Stimulated activated CD8-positive, alpha-beta memory T cell treated with anti-CD3 and anti-CD28 coated beads, Interleukin-2, amount 100 ng/mL, for 1 hour (primary cell): ENCODE data around the gene GUCY2D.

ENCODE experiments used
- DNase-seq, 2 donors: peaks; one replicate each; pipeline ENCODE4 v3.0.0-alpha.2; 2020; ENCODE audit warnings: low read depth in 2 of 2

GUCY2D gene

DNA sequence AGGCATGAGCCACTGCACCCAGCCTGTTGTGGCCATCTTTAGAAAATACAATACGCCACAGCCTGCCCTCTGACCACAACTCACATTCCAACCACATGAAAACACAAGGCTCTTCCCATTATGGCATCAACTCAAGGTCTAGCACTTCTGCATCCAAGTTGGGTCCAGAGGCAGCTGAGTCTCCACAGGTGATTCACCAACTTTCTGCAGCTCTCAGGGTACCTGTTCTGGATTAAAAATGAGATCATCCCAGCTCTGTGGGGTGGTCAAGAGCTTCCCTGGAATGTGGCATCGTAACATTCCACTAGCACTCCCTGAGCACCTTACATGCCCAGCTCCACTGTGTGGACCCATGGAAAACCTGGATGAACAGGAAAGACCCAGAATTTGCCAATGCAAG lies 9.9 kb upstream of the GUCY2D start:
- no peak for DNase-seq

DNA sequence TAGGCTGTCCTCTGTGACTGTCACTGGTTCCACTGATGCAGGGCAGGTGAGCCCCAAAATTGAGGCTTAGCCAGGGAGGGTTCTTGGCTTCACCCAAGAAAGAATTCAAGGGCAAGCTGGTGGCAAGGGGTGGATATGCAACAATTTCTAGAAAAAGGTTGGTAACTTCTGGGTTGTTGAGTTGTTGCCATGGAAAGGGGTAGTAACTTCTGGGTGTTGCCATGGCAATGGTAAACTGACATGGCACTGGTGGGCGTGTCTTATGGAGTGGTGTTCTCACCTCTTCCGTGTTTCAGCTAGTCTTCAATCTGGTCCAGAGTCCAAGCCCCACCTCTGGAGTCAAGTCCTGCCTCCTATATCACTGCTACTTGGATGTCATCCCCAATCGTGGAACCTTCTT lies 9.5 kb upstream of the GUCY2D start:
- DNase-seq, result no peak

DNA sequence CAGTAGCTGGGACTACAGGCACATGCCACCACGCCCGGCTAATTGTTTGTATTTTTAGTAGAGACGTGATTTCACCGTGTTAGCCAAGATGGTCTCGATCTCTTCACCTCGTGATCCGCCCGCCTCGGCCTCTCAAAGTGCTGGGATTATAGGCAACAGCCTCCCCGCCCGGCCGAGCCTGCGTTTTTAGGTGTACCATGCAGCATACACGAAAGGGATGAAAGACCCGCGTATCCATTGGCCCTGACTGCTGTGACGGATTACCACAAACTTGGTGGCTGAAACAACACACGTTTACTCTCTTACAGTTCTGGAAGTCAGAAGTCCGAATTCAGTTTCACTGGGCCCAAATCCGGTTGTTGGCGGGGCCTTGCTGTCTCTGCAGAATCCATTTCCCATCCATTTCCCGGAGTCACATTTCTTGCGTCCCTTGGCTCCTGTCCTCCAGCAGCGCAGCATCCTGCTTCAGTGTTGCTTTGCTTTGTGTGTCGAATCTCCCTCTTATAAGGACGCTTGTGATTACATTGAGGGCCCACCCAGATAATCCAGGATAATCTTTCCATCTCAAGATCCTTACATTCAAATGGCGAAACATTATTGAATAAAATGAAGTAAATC lies 8.3 kb upstream of the GUCY2D start:
- no peak for DNase-seq

GRCh38 chr17:7995724-7996123 lies 6.7 kb upstream of the GUCY2D start:
- no peak for DNase-seq

GRCh38 chr17:7997186-7997585 lies 5.2 kb upstream of the GUCY2D start:
- DNase-seq, result no peak

- no peak for DNase-seq
Measured at GRCh38 chr17:8002721-8003593, 542 bp downstream of the GUCY2D start.

DNA sequence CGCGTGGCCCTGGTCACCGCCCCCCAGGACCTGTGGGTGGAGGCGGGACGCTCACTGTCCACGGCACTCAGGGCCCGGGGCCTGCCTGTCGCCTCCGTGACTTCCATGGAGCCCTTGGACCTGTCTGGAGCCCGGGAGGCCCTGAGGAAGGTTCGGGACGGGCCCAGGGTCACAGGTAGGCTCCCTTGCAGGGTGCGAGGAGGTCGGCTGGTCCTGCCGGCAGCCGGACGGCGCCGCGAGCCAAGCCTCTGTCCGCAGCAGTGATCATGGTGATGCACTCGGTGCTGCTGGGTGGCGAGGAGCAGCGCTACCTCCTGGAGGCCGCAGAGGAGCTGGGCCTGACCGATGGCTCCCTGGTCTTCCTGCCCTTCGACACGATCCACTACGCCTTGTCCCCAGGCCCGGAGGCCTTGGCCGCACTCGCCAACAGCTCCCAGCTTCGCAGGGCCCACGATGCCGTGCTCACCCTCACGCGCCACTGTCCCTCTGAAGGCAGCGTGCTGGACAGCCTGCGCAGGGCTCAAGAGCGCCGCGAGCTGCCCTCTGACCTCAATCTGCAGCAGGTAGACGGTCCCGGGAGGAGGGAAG lies 1.3 kb downstream of the GUCY2D start:
- DNase-seq, result no peak

DNA sequence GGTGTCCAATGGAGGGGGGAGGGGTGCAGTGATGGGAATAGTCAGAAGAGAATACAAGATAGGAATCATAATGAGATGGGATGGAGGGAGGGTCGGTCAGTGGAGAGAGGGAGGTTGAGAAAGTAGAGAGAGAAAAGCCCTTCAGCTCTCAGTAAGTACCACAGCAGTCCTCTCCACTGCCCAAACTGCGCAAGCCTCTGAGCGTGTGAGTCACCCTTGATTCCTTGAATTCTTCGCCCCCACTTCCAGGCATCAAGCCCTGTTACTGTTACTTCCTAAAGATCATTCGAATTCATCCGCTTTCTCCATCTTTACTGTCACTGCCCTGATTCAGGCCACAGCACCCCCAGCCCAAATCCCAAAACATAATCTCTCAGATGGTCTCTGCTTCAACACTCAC lies 2.5 kb downstream of the GUCY2D start:
- no peak for DNase-seq

GRCh38 chr17:8005357-8005756 lies 2.9 kb downstream of the GUCY2D start:
- no peak for DNase-seq

DNA sequence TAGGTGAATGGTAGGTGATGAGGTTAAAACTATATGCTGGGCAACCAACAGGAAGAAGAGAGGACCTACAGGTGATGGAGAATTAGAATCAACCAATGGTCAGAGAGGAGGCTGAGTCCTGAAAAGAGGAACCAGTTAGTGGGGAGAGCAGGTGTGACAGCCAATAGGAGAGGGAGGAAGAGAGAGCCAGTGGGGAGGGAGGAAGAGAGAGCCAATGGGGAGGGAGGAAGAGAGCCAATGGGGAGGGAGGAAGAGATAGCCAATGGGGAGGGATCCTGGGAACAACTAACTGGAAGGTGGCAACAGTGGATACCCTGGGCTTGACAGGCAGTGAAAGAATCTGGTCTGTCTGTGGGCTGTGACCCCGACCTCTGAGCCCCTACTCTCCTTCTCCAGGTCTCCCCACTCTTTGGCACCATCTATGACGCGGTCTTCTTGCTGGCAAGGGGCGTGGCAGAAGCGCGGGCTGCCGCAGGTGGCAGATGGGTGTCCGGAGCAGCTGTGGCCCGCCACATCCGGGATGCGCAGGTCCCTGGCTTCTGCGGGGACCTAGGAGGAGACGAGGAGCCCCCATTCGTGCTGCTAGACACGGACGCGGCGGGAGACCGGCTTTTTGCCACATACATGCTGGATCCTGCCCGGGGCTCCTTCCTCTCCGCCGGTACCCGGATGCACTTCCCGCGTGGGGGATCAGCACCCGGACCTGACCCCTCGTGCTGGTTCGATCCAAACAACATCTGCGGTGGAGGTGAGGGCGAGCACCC lies 3.7 kb downstream of the GUCY2D start:
- DNase-seq, result no peak

GRCh38 chr17:8006836-8007680 lies 4.6 kb downstream of the GUCY2D start:
- no peak for DNase-seq

DNA sequence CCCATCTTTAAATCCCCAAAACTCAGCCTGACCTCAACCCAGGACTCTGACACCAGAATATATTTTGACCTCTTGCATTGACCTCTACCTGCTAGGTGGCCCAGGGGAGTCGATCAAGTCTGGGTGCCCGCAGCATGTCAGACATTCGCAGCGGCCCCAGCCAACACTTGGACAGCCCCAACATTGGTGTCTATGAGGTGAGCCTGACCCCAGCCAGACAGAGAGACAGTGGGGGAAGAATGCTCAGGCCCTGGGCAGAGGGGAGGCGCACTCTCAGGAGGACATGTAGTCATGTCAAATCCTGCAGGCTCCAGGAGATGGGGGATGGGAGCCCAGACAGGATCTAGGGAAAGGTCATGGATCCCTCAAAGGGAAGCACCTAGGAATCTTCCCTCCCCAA lies 5.4 kb downstream of the GUCY2D start:
- no peak for DNase-seq

DNA sequence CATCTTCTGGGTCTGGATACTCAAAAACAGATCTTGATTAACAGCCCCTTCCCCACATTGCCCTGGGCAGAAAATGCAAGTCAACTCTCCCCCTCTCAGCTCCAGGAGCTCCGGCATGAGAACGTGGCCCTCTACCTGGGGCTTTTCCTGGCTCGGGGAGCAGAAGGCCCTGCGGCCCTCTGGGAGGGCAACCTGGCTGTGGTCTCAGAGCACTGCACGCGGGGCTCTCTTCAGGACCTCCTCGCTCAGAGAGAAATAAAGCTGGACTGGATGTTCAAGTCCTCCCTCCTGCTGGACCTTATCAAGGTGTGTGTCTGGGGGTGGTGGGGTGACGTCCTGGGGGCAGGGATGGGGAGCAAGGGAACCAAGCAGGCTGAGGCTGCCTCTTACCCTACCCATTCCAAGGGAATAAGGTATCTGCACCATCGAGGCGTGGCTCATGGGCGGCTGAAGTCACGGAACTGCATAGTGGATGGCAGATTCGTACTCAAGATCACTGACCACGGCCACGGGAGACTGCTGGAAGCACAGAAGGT lies 9.7 kb downstream of the GUCY2D start:
- DNase-seq, result no peak

- no peak for DNase-seq
Measured at GRCh38 chr17:8012996-8013640, 10.7 kb downstream of the GUCY2D start.

DNA sequence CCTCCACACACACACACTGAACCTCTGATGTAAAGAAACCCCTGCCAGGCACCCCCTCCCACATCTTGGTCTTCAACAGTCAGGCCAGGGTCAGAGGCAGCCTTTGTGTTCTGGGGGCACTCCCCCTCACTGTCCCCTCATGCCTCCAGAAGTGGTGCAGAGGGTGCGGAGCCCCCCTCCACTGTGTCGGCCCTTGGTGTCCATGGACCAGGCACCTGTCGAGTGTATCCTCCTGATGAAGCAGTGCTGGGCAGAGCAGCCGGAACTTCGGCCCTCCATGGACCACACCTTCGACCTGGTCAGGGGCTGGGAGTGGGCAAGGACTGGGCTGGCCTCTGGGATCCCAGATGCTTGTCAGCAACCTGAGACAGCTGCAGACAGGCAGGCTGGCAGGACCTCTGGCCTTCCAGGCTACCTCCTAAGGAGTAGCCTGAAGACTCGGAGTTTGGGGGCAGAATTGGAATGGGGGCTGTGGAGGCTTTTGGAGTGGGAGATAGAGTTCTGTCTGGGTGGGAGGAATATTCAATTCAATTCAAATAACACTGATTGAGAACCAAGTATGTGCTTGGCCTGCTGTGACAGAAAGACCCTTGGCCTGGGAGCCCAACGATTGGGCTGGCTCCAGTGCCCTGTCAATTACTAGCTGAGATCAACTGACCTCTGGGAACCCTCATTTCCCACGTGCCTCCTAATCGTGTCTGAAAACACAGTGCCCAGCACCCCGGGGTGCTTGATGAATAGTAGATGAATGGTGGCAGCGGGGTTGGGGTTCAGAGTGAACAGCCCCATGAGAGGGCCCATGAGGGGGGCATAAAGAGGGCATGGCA lies 11.5 kb downstream of the GUCY2D start:
- DNase-seq, result no peak

DNA sequence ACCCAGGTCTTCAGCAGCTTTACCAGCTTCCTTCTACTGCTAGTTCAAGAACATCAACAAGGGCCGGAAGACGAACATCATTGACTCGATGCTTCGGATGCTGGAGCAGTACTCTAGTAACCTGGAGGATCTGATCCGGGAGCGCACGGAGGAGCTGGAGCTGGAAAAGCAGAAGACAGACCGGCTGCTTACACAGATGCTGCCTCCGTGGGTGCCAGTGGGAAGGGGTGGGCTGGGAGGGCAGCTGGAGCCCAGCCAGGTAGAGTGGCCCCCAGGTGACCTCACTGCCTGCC lies 12.1 kb downstream of the GUCY2D start:
- no peak for DNase-seq

DNA sequence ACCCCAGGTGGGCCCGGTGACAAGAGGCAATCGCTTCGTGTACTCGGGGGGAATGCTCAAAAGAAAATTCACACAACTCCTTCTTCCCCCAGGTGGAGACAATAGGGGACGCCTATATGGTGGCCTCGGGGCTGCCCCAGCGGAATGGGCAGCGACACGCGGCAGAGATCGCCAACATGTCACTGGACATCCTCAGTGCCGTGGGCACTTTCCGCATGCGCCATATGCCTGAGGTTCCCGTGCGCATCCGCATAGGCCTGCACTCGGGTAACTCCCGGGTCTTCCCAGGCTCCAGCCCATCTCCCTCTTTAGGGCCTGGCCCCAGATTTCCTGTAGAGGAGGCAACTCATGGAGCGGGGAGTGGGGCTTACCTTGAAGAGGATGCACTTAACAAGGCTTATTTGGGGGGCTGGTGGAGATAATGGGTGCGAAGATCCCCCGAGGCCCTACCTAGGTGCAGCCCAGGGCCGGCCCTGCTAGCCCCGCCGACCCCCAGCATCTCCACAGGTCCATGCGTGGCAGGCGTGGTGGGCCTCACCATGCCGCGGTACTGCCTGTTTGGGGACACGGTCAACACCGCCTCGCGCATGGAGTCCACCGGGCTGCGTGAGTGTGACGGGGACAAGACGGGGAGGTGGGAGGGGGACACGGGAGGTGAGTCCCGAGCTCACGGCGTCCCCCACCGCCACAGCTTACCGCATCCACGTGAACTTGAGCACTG lies 13.0 kb downstream of the GUCY2D start:
- DNase-seq, result no peak

DNA sequence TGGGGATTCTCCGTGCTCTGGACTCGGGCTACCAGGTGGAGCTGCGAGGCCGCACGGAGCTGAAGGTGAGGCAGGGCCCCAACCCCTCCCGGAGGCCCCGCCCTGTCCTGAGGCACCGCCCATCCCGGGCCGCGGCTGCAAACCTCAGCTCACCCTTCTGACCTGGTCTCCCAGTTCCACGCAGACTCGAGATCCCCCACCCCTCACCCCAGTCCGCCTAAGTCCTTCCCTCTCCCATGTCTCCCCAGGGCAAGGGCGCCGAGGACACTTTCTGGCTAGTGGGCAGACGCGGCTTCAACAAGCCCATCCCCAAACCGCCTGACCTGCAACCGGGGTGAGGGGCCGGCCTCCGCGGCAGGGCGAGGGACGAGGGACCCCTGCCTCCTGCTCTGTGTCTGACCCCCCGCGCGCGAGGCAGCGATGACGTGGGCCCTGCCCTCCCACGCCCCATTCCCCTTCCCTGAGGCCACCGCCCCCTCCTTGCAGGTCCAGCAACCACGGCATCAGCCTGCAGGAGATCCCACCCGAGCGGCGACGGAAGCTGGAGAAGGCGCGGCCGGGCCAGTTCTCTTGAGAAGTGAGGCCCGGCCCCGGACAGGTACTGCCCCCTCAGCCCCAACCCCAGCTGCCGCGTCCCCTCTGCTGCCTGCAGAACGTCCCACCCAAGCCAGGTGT lies 13.7 kb downstream of the GUCY2D start:
- DNase-seq, result no peak
